Measurements from ENCODE around the gene POLE4. TPM values are rescaled to one million over a fixed set of nuclear protein-coding genes. Genes with fewer than 3 reads are reported as not detected.

The POLE4 gene
- total RNA-seq, 1 donor from 2014 or later, result 44.2 TPM

- no peak for DNase-seq (ENCODE audit: extremely low spot score, unreplicated experiment)
- Mint-ChIP-seq H3K27ac (ENCODE audit: unreplicated experiment) (no peak overlapping the region), H3K9me3 (ENCODE audit: unreplicated experiment) (peaks cover 6% of the 10 kb centered on the region), H3K4me3 (ENCODE audit: unreplicated experiment) (no peak overlapping the region), H3K4me1 (ENCODE audit: unreplicated experiment) (no peaks in the 10 kb centered on the region), H3K27me3 (ENCODE audit: unreplicated experiment) (no peaks in the 10 kb centered on the region), H3K36me3 (ENCODE audit: unreplicated experiment) (no peaks in the 10 kb centered on the region)
- no peak for TF ChIP-seq CTCF (IDR thresholded peaks at IDR 0.05)
Measured at GRCh38 chr2:75002007-75002406, 43.6 kb downstream of the POLE4 start.

DNA sequence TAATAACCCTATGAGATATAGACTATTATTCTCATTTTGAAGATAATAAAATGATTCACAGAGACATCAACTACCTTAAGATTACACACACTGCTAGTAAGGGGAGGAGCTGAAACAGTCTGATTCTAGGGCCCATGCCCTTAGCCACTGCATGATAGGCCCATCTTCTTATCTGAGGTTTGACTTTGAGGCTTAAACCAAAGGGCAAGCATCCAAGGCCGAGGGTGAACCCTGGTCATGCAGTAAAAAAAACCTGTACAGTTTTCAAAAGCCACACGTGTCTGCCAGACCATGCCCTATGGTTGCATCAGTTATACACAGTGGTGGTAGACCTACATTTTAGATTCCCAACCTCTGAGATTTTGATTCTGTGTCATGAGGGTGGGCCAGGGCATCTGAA is 44.8 kb downstream of the POLE4 start:
- Mint-ChIP-seq H3K36me3 (ENCODE audit: unreplicated experiment) (no peaks in the 10 kb centered on the region), H3K9me3 (ENCODE audit: unreplicated experiment) (peaks cover 6% of the 10 kb centered on the region), H3K27ac (ENCODE audit: unreplicated experiment) (no peak overlapping the region), H3K4me1 (ENCODE audit: unreplicated experiment) (no peaks in the 10 kb centered on the region), H3K4me3 (ENCODE audit: unreplicated experiment) (no peak overlapping the region), H3K27me3 (ENCODE audit: unreplicated experiment) (no peaks in the 10 kb centered on the region)
- no peak for TF ChIP-seq CTCF (IDR thresholded peaks at IDR 0.05)
- DNase-seq (ENCODE audit: extremely low spot score, unreplicated experiment), result no peak

DNA sequence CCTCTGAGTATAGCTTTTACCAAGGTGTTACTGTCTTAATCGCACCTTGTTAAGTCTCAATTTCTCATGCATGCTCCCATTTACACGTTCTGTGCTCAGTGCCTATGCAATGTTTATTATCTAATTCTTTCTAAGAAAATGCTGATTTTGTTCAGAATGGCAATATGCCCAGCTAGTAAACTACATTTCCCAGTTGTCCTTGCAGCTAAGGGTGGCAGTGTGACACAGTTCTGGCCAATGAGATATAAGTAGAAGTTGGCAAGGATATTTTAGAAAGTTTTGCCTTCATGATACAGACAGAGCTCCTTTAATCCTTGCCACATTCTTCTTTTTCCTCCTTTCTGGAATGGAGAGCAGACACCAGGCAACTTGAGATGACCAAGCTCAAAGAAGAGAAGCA is 45.3 kb downstream of the POLE4 start:
- H3K27ac Mint-ChIP-seq (ENCODE audit: unreplicated experiment), result no peak overlapping the region
- H3K27me3 Mint-ChIP-seq (ENCODE audit: unreplicated experiment), result no peaks in the 10 kb centered on the region

DNA sequence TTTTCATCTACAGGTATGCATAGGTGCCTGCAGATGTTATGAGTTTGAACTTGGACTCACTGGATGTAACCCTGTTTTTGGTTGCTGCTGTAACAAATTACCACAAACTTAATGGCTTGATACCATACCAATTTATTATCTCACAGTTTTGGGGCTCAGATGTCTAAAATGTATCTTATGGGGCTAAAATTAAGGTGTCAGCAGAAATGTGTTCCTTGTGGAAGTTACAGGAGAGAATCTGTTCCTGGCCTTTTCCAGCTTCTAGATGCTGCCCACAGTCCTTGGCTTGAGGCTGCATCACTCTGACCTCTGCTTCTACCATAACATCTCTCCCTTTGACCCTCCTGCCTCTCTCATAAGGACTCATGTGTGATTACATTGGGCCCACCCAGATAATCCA is 47.6 kb downstream of the POLE4 start:
- DNase-seq (ENCODE audit: extremely low spot score, unreplicated experiment), result no peak
- H3K4me3 Mint-ChIP-seq (ENCODE audit: unreplicated experiment), result no peak overlapping the region
- H3K9me3 Mint-ChIP-seq (ENCODE audit: unreplicated experiment), result peaks cover 6% of the 10 kb centered on the region
- TF ChIP-seq CTCF (IDR thresholded peaks at IDR 0.05), result no peak
- no peaks in the 10 kb centered on the region for H3K36me3 Mint-ChIP-seq (ENCODE audit: unreplicated experiment)
- peaks cover 6% of the 10 kb centered on the region for H3K4me1 Mint-ChIP-seq (ENCODE audit: unreplicated experiment)
- H3K27me3 Mint-ChIP-seq (ENCODE audit: unreplicated experiment), result no peaks in the 10 kb centered on the region
- H3K27ac Mint-ChIP-seq (ENCODE audit: unreplicated experiment), result no peak overlapping the region

More for the DNA sequence above, 45.3 kb downstream of the POLE4 start:
- Mint-ChIP-seq H3K4me1 (ENCODE audit: unreplicated experiment) (peaks cover 2% of the 10 kb centered on the region), H3K36me3 (ENCODE audit: unreplicated experiment) (no peaks in the 10 kb centered on the region), H3K4me3 (ENCODE audit: unreplicated experiment) (no peak overlapping the region), H3K9me3 (ENCODE audit: unreplicated experiment) (peaks cover 6% of the 10 kb centered on the region)
- no peak for DNase-seq (ENCODE audit: extremely low spot score, unreplicated experiment)
- no peak for TF ChIP-seq CTCF (IDR thresholded peaks at IDR 0.05)

DNA sequence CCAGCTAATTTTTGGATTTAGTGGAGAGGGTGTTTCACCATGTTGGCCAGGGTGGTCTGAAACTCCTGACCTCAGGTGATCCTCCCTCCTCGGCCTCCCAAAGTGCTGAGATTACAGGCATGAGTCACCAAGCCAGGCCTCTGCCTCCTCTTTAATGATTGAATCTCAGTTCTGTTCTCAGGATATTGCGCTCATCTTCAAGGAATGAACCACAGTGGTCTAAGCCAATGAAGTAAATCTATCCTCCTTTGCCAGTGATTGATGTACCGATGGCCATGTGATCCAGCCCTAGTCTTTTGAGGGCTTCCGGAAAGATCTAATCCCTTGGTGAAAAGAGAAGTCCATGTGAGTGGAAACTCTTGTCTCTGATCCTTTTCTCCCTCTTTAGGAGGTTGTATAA is 48.6 kb downstream of the POLE4 start:
- Mint-ChIP-seq H3K27ac (ENCODE audit: unreplicated experiment) (no peak overlapping the region), H3K4me1 (ENCODE audit: unreplicated experiment) (peaks cover 7% of the 10 kb centered on the region), H3K9me3 (ENCODE audit: unreplicated experiment) (peaks cover 6% of the 10 kb centered on the region), H3K27me3 (ENCODE audit: unreplicated experiment) (no peaks in the 10 kb centered on the region), H3K4me3 (ENCODE audit: unreplicated experiment) (no peak overlapping the region), H3K36me3 (ENCODE audit: unreplicated experiment) (no peaks in the 10 kb centered on the region)
- TF ChIP-seq CTCF (IDR thresholded peaks at IDR 0.05), result no peak
- no peak for DNase-seq (ENCODE audit: extremely low spot score, unreplicated experiment)
